ENCODE data around the gene OSBPL9. TPM values are rescaled to one million over a fixed set of nuclear protein-coding genes. Genes with fewer than 3 reads are reported as not detected.

The OSBPL9 gene
- total and polyA plus RNA-seq, 9 of the 15 experiments (the other 6 are each of a cell fraction or from before 2014, with no cell fraction given): 43.9 to 217 (median 170) TPM

- peak overlapping the region; percentile 72 for H3K27ac ChIP-seq (ENCODE audit: extremely low read depth, low read depth, low read length)
- TSS peak; percentile 85 for BruUV-seq (replicated peaks)
- peaks cover 19% of the 10 kb centered on the region; the same call in 2 of the 3 replicates for H3K79me2 ChIP-seq (ENCODE audit: control insufficient read depth, insufficient read depth, low read length)
- no peaks in the 10 kb centered on the region for H3K27me3 ChIP-seq (ENCODE audit: control insufficient read depth in 2 of 2, insufficient read depth in 2 of 2, low read length in 2 of 2)
- peaks cover 68% of the 10 kb centered on the region for H3K36me3 ChIP-seq (ENCODE audit: control insufficient read depth, insufficient read depth, low read length)
- 22% methylated on average over 11 of the region's 11 CpGs for WGBS (ENCODE audit: insufficient coverage, low coverage, missing lambda C conversion rate)
- H3K4me3 ChIP-seq: no peak overlapping the region
- H3K9me3 ChIP-seq (replicated peaks; ENCODE audit: control insufficient read depth, insufficient read depth, low read depth, low read length): no peaks in the 10 kb centered on the region; the same call in 1 of the 2 replicates
- H4K20me1 ChIP-seq (replicated peaks; ENCODE audit: control insufficient read depth, insufficient read depth, low read length): no peaks in the 10 kb centered on the region
- H2AFZ ChIP-seq (ENCODE audit: low read depth, low read length): peak overlapping the region; percentile 36
- POLR2A ChIA-PET: interaction anchor here (0.5 to 6.8 kb wide), 8 partner anchors 10 to 147 kb away, joined by 3 to 44 read pairs (median 9); no protein-coding TSS in a partner anchor
- ATAC-seq: peak; percentile 86
- CTCF ChIA-PET (ENCODE audit: low intra/inter-chr PET ratio): no interaction called here
- intact Hi-C loops (cut with micrococcal nuclease): loop anchor here (5.0 kb wide), 1 partner anchor 125 kb away; no protein-coding TSS in a partner anchor
- peak overlapping the region; percentile 45 for H3K4me2 ChIP-seq (ENCODE audit: insufficient read depth, low read length)
- in situ Hi-C loops (cut with MboI): no loop called here
- peak; percentile 85 for FAIRE-seq
- peak overlapping the region in 1 of 2 experiments; percentile 40; a peak in 1 of 4 replicates for H3K9ac ChIP-seq (ENCODE audit: insufficient read depth in 1 of 2, low read depth in 2 of 2, low read length in 2 of 2)
- H3K9me1 ChIP-seq (ENCODE audit: control insufficient read depth, insufficient read depth, low read length): no peaks in the 10 kb centered on the region
- peak; percentile 49 to 90 (median 56) for DNase-seq (ENCODE audit: extremely low read depth in 1 of 4, low spot score in 3 of 4)
- peaks cover 21 to 34% of the 10 kb centered on the region in 2 experiments; a peak in 3 of 5 replicates for H3K4me1 ChIP-seq (replicated peaks in 1 of 2; ENCODE audit: control insufficient read depth in 2 of 2, insufficient read depth in 2 of 2, low read length in 2 of 2)
- TF ChIP-seq ZNF408 (CRISPR knock-in tag; IDR thresholded peaks at IDR 0.05; ENCODE audit: low read depth): no peak
- TF ChIP-seq RCOR1 (IDR thresholded peaks at IDR 0.05; ENCODE audit: borderline replicate concordance in 1 of 2, low read depth in 2 of 2, low read length in 2 of 2): peak in 1 of 2 experiments; percentile 20; a peak in 1 of 4 replicates
- no peak for TF ChIP-seq SETDB1 (IDR thresholded peaks at IDR 0.05; ENCODE audit: low read length)
- TF ChIP-seq ATF7 (IDR thresholded peaks at IDR 0.05): no peak
- TF ChIP-seq ZNF140 (CRISPR knock-in tag; IDR thresholded peaks at IDR 0.05): no peak
- TF ChIP-seq DDX20 (tag; IDR thresholded peaks at IDR 0.05; ENCODE audit: low read depth): no peak
- TF ChIP-seq ATF1 (CRISPR knock-in tag; IDR thresholded peaks at IDR 0.05): no peak
- TF ChIP-seq ATF1 (tag; IDR thresholded peaks at IDR 0.05): no peak
- TF ChIP-seq ZNF253 (CRISPR knock-in tag; conservative IDR thresholded peaks at IDR 0.05): no peak
- 0 out of 2 replicates have a peak, but pooled peaks have one; percentile 62 for TF ChIP-seq L3MBTL2 (IDR thresholded peaks at IDR 0.05)
- TF ChIP-seq, protein P1, sequence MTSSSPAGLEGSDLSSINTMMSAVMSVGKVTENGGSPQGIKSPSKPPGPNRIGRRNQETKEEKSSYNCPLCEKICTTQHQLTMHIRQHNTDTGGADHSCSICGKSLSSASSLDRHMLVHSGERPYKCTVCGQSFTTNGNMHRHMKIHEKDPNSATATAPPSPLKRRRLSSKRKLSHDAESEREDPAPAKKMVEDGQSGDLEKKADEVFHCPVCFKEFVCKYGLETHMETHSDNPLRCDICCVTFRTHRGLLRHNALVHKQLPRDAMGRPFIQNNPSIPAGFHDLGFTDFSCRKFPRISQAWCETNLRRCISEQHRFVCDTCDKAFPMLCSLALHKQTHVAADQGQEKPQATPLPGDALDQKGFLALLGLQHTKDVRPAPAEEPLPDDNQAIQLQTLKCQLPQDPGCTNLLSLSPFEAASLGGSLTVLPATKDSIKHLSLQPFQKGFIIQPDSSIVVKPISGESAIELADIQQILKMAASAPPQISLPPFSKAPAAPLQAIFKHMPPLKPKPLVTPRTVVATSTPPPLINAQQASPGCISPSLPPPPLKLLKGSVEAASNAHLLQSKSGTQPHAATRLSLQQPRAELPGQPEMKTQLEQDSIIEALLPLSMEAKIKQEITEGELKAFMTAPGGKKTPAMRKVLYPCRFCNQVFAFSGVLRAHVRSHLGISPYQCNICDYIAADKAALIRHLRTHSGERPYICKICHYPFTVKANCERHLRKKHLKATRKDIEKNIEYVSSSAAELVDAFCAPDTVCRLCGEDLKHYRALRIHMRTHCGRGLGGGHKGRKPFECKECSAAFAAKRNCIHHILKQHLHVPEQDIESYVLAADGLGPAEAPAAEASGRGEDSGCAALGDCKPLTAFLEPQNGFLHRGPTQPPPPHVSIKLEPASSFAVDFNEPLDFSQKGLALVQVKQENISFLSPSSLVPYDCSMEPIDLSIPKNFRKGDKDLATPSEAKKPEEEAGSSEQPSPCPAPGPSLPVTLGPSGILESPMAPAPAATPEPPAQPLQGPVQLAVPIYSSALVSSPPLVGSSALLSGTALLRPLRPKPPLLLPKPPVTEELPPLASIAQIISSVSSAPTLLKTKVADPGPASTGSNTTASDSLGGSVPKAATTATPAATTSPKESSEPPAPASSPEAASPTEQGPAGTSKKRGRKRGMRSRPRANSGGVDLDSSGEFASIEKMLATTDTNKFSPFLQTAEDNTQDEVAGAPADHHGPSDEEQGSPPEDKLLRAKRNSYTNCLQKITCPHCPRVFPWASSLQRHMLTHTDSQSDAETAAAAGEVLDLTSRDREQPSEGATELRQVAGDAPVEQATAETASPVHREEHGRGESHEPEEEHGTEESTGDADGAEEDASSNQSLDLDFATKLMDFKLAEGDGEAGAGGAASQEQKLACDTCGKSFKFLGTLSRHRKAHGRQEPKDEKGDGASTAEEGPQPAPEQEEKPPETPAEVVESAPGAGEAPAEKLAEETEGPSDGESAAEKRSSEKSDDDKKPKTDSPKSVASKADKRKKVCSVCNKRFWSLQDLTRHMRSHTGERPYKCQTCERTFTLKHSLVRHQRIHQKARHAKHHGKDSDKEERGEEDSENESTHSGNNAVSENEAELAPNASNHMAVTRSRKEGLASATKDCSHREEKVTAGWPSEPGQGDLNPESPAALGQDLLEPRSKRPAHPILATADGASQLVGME (CRISPR knock-in tag; IDR thresholded peaks at IDR 0.05): no peak
- TF ChIP-seq, protein P2, sequence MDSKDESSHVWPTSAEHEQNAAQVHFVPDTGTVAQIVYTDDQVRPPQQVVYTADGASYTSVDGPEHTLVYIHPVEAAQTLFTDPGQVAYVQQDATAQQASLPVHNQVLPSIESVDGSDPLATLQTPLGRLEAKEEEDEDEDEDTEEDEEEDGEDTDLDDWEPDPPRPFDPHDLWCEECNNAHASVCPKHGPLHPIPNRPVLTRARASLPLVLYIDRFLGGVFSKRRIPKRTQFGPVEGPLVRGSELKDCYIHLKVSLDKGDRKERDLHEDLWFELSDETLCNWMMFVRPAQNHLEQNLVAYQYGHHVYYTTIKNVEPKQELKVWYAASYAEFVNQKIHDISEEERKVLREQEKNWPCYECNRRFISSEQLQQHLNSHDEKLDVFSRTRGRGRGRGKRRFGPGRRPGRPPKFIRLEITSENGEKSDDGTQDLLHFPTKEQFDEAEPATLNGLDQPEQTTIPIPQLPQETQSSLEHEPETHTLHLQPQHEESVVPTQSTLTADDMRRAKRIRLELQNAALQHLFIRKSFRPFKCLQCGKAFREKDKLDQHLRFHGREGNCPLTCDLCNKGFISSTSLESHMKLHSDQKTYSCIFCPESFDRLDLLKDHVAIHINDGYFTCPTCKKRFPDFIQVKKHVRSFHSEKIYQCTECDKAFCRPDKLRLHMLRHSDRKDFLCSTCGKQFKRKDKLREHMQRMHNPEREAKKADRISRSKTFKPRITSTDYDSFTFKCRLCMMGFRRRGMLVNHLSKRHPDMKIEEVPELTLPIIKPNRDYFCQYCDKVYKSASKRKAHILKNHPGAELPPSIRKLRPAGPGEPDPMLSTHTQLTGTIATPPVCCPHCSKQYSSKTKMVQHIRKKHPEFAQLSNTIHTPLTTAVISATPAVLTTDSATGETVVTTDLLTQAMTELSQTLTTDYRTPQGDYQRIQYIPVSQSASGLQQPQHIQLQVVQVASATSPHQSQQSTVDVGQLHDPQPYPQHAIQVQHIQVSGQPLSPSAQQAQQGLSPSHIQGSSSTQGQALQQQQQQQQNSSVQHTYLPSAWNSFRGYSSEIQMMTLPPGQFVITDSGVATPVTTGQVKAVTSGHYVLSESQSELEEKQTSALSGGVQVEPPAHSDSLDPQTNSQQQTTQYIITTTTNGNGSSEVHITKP (IDR thresholded peaks at IDR 0.05; ENCODE audit: partially characterized antibody): no peak
Measured at GRCh38 chr1:51752073-51752948, 135.4 kb downstream of the OSBPL9 start.
